Measurements from ENCODE around the gene CYLD. TPM values are rescaled to one million over a fixed set of nuclear protein-coding genes. Genes with fewer than 3 reads are reported as not detected.

Gene CYLD
- total and polyA plus RNA-seq, 2 experiments from 2014 or later, result 21.7 to 32.6 TPM

DNA sequence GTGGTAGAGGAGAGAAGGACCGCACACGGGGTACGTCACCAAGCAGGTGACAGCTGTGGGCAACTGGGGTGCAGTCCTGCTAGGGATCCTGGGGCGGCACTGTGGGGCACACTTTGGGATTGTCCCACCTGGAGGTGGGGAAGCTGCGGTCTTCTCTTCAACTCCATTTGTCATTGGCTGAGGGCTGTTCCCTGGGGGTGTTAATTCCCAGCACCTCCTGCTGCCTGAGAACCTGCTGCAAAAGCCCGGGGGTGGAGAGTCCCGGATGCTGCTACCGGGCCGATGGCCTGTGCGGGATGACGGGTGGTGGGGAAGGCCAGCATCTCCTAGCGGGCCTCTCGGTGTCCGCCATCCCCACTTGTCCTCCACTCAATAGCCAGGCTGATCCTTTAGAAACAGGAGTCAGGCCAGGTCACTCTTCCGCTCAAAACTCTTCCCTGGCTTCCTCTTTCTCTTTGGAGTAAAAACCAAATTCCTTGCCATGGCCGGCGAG, 100.2 kb downstream of the CYLD start:
- Histone ChIP-seq H3K4me3 (no peak overlapping the region), H3K4me2 (ENCODE audit: unreplicated experiment) (no peak overlapping the region), H3K79me2 (ENCODE audit: insufficient read depth) (no peaks in the 10 kb centered on the region), H3K9ac (no peak overlapping the region), H3K9me2 (ENCODE audit: insufficient read depth) (no peaks in the 10 kb centered on the region), H4K20me1 (ENCODE audit: insufficient read depth) (no peaks in the 10 kb centered on the region), H3F3A (ENCODE audit: insufficient read depth) (no peaks in the 10 kb centered on the region), H3K27ac (no peak overlapping the region), H3K9me3 (ENCODE audit: low read depth) (no peaks in the 10 kb centered on the region), H3K36me3 (ENCODE audit: low read depth) (no peaks in the 10 kb centered on the region), H3K4me1 (ENCODE audit: insufficient read depth) (no peaks in the 10 kb centered on the region), H2AFZ (no peak overlapping the region), H3K27me3 (replicated peaks; ENCODE audit: insufficient read depth) (peaks cover 15% of the 10 kb centered on the region; the same call in 1 of the 2 replicates)
- no peak for TF ChIP-seq EZH2 (IDR thresholded peaks at IDR 0.05; ENCODE audit: insufficient read depth, poor library complexity, severe bottlenecking)
- no peak for TF ChIP-seq EZH2phosphoT487 (IDR thresholded peaks at IDR 0.05; ENCODE audit: insufficient read depth, low read depth)
- 87 to 88% methylated on average over 17 of the region's 17 CpGs for WGBS, 2 experiments (ENCODE audit: low coverage in 1 of 2, low lambda C conversion rate in 2 of 2, missing lambda C conversion rate in 2 of 2)
- no peak for DNase-seq
- in situ Hi-C loops (cut with MboI), result no loop called here

DNA sequence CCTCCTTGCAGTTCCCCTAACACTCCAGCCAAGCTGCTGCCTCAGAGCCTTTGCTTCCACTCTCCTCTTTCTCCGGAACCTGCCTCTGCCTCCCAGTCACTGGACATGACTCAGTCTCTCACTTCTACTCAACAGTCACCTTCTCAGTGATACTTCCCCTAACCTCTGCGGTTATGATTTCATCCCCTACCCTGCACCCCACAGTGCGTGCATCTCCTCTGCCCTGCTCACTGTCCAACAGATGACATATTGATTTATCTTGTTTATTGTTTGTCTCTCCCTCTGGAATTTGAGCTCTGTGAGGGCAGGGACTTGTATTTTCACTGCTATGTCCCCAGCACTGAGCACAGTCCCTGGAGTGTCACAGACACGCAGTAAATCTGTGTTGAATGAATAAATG, 100.7 kb downstream of the CYLD start:
- Histone ChIP-seq H3K4me2 (ENCODE audit: unreplicated experiment) (no peak overlapping the region), H3K27ac (no peak overlapping the region), H3K9ac (no peak overlapping the region), H3F3A (ENCODE audit: insufficient read depth) (no peaks in the 10 kb centered on the region), H3K9me2 (ENCODE audit: insufficient read depth) (no peaks in the 10 kb centered on the region), H2AFZ (no peak overlapping the region), H3K4me1 (ENCODE audit: insufficient read depth) (no peaks in the 10 kb centered on the region), H3K79me2 (ENCODE audit: insufficient read depth) (no peaks in the 10 kb centered on the region), H3K36me3 (ENCODE audit: low read depth) (no peaks in the 10 kb centered on the region), H3K27me3 (replicated peaks; ENCODE audit: insufficient read depth) (peaks cover 15% of the 10 kb centered on the region; the same call in 1 of the 2 replicates), H3K9me3 (ENCODE audit: low read depth) (no peaks in the 10 kb centered on the region), H4K20me1 (ENCODE audit: insufficient read depth) (no peaks in the 10 kb centered on the region), H3K4me3 (no peak overlapping the region)
- TF ChIP-seq EZH2phosphoT487 (IDR thresholded peaks at IDR 0.05; ENCODE audit: insufficient read depth, low read depth), result no peak
- TF ChIP-seq EZH2 (IDR thresholded peaks at IDR 0.05; ENCODE audit: insufficient read depth, poor library complexity, severe bottlenecking), result no peak
- in situ Hi-C loops (cut with MboI), result no loop called here
- 76 to 80% methylated on average over 4 of the region's 4 CpGs for WGBS, 2 experiments (ENCODE audit: low coverage in 1 of 2, low lambda C conversion rate in 2 of 2, missing lambda C conversion rate in 2 of 2)
- no peak for DNase-seq

DNA sequence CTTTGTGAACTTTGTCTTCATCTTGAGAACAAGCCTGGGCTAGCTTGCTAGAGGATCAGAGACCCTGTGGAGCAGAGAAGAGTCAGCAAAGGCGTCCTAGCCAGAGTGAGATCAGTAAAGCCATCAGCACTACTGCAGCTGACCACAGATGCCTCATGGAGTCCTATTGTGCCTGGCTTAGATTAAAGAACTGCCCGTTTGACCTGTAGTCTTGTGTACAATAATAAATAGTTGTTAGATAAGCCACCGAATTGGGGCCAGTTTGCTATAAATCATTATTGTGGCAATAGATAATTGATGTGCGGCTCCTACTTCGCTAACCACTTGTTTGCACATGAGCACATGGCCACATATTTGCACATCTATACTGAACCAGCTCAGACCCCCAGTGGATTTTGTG, 103.0 kb downstream of the CYLD start:
- H3K27ac ChIP-seq, result no peak overlapping the region
- no peaks in the 10 kb centered on the region for H3K9me2 ChIP-seq (ENCODE audit: insufficient read depth)
- peaks cover 15% of the 10 kb centered on the region; the same call in 1 of the 2 replicates for H3K27me3 ChIP-seq (replicated peaks; ENCODE audit: insufficient read depth)
- TF ChIP-seq EZH2 (IDR thresholded peaks at IDR 0.05; ENCODE audit: insufficient read depth, poor library complexity, severe bottlenecking), result no peak
- TF ChIP-seq EZH2phosphoT487 (IDR thresholded peaks at IDR 0.05; ENCODE audit: insufficient read depth, low read depth), result no peak
- H4K20me1 ChIP-seq (ENCODE audit: insufficient read depth), result no peaks in the 10 kb centered on the region
- no peak overlapping the region for H2AFZ ChIP-seq
- no peaks in the 10 kb centered on the region for H3K36me3 ChIP-seq (ENCODE audit: low read depth)
- 50 to 55% methylated on average over 5 of the region's 5 CpGs for WGBS, 2 experiments (ENCODE audit: low coverage in 1 of 2, low lambda C conversion rate in 2 of 2, missing lambda C conversion rate in 2 of 2)
- DNase-seq, result no peak
- H3K4me2 ChIP-seq (ENCODE audit: unreplicated experiment), result no peak overlapping the region
- H3K4me1 ChIP-seq (ENCODE audit: insufficient read depth), result no peaks in the 10 kb centered on the region
- in situ Hi-C loops (cut with MboI), result no loop called here
- H3K79me2 ChIP-seq (ENCODE audit: insufficient read depth), result no peaks in the 10 kb centered on the region
- H3K9ac ChIP-seq, result no peak overlapping the region
- H3K9me3 ChIP-seq (ENCODE audit: low read depth), result no peaks in the 10 kb centered on the region
- H3K4me3 ChIP-seq, result no peak overlapping the region
- no peaks in the 10 kb centered on the region for H3F3A ChIP-seq (ENCODE audit: insufficient read depth)

DNA sequence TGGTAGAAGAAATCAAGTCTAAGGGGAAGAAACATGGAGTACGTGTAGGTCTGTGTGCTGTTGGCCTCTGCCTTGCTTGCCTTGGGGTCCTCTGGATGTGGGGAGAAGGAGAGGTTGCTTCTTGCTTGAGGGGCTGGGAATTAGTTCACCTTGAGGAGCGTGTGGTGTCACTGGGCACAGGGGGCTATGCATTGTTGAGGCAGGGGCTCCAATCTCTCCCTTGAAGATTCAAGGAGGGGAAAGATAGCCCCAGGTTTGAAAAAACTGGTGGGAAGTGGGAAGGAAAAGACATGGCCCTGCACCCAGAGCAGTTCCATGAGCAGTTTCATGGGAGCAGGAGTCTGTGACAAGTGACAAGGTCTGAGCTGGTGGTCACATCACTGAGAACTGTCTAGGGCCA, 103.4 kb downstream of the CYLD start:
- no peak overlapping the region for H3K4me2 ChIP-seq (ENCODE audit: unreplicated experiment)
- no peaks in the 10 kb centered on the region for H3K4me1 ChIP-seq (ENCODE audit: insufficient read depth)
- no peaks in the 10 kb centered on the region for H4K20me1 ChIP-seq (ENCODE audit: insufficient read depth)
- no peak overlapping the region for H3K27ac ChIP-seq
- DNase-seq, result no peak
- H3K9me2 ChIP-seq (ENCODE audit: insufficient read depth), result no peaks in the 10 kb centered on the region
- no peak overlapping the region for H3K9ac ChIP-seq
- H3K4me3 ChIP-seq, result no peak overlapping the region
- WGBS, 2 experiments (ENCODE audit: low coverage in 1 of 2, low lambda C conversion rate in 2 of 2, missing lambda C conversion rate in 2 of 2), result 25 to 63% methylated on average over 1 to 2 of the region's 2 CpGs
- no peaks in the 10 kb centered on the region for H3K36me3 ChIP-seq (ENCODE audit: low read depth)
- in situ Hi-C loops (cut with MboI), result no loop called here
- TF ChIP-seq EZH2phosphoT487 (IDR thresholded peaks at IDR 0.05; ENCODE audit: insufficient read depth, low read depth) (no peak), EZH2 (IDR thresholded peaks at IDR 0.05; ENCODE audit: insufficient read depth, poor library complexity, severe bottlenecking) (no peak)
- no peaks in the 10 kb centered on the region for H3K9me3 ChIP-seq (ENCODE audit: low read depth)
- H3K79me2 ChIP-seq (ENCODE audit: insufficient read depth), result no peaks in the 10 kb centered on the region
- no peaks in the 10 kb centered on the region for H3F3A ChIP-seq (ENCODE audit: insufficient read depth)
- H2AFZ ChIP-seq, result no peak overlapping the region
- peaks cover 15% of the 10 kb centered on the region; the same call in 1 of the 2 replicates for H3K27me3 ChIP-seq (replicated peaks; ENCODE audit: insufficient read depth)

DNA sequence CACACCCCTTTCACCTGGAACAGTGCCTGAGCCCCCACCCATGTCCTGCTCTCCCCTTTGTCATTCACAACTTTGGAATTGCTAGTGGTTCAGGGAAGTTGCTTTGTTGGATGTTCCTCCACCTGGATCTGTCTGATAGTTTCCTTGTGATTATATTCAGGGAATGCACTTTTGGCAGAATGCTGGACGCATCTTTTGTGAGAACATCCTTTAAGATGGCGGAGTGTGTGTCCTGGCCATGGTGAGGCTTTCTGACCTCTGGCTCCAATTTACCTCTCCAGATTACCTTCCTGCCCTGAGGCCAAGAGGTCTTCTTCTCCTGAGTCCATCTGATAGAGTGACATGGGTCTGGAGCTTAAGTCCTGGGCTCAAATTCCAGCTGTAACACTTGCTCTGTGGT, 104.6 kb downstream of the CYLD start:
- H3K4me2 ChIP-seq (ENCODE audit: unreplicated experiment), result no peak overlapping the region
- in situ Hi-C loops (cut with MboI), result no loop called here

More for the DNA sequence above, 104.6 kb downstream of the CYLD start:
- Histone ChIP-seq H3K79me2 (ENCODE audit: insufficient read depth) (no peaks in the 10 kb centered on the region), H3K4me3 (no peak overlapping the region), H3K27ac (no peak overlapping the region), H3K4me1 (ENCODE audit: insufficient read depth) (no peaks in the 10 kb centered on the region), H3K9ac (no peak overlapping the region), H4K20me1 (ENCODE audit: insufficient read depth) (no peaks in the 10 kb centered on the region), H2AFZ (no peak overlapping the region), H3K27me3 (replicated peaks; ENCODE audit: insufficient read depth) (0 out of 2 replicates have a peak, but pooled peaks cover 5% of the 10 kb centered on the region), H3K36me3 (ENCODE audit: low read depth) (no peaks in the 10 kb centered on the region), H3K9me2 (ENCODE audit: insufficient read depth) (no peaks in the 10 kb centered on the region), H3K9me3 (ENCODE audit: low read depth) (no peaks in the 10 kb centered on the region), H3F3A (ENCODE audit: insufficient read depth) (no peaks in the 10 kb centered on the region)
- TF ChIP-seq EZH2 (IDR thresholded peaks at IDR 0.05; ENCODE audit: insufficient read depth, poor library complexity, severe bottlenecking), result no peak
- no peak for TF ChIP-seq EZH2phosphoT487 (IDR thresholded peaks at IDR 0.05; ENCODE audit: insufficient read depth, low read depth)
- DNase-seq, result no peak
- WGBS, 2 experiments (ENCODE audit: low coverage in 1 of 2, low lambda C conversion rate in 2 of 2, missing lambda C conversion rate in 2 of 2), result 60 to 69% methylated on average over 2 of the region's 2 CpGs
